Esophagus squamous epithelium (tissue), 5 donors: ENCODE results near the gene VSIG2. TPM values are rescaled to one million over a fixed set of nuclear protein-coding genes. Genes with fewer than 3 reads are reported as not detected.

Source experiments
- DNase-seq: peaks from one replicate; lab custom pipeline; 2025; lab: John Stamatoyannopoulos, UW
- H3K27ac ChIP-seq, 4 donors: fragments of 200-600 bp; sonication (generic); one replicate each; pipeline ENCODE4 v1.5.1; 2016 to 2019; ENCODE audit warnings: mild to moderate bottlenecking in 1 of 4
- H3K27me3 ChIP-seq, 4 donors: fragments of 200-600 bp; sonication (generic); 1 replicate in 3 of 4; 2 replicates in 1 of 4; pipeline versions ENCODE4 v1.5.1 to v1.6.0; 2017 to 2021; ENCODE audit warnings: antibody characterized with exemption in 1 of 4
- H3K36me3 ChIP-seq, 3 donors: fragments of 200-600 bp; sonication (generic); one replicate each; pipeline ENCODE4 v1.5.1; 2016 to 2019
- H3K4me1 ChIP-seq, 3 donors: fragments of 200-600 bp; sonication (generic); one replicate each; pipeline ENCODE4 v1.5.1; 2017 to 2019
- H3K4me3 ChIP-seq, 4 donors: fragments of 200-600 bp; sonication (generic); 1 replicate in 3 of 4; 2 replicates in 1 of 4; pipeline ENCODE4 v1.5.1; 2016 to 2019; ENCODE audit warnings: mild to moderate bottlenecking in 2 of 4, moderate library complexity in 1 of 4
- H3K9me3 ChIP-seq, 3 donors: fragments of 200-600 bp; sonication (generic); one replicate each; pipeline ENCODE4 v1.5.1; 2016 to 2019
- CTCF ChIP-seq, 6 experiments: fragments of 450-650 bp in 4 of 6; fragments of 200-600 bp in 2 of 6; sonication (generic) in 2 of 6; IDR thresholded peaks; one replicate each; pipeline ENCODE4 v1.5.1; 2016 to 2019; ENCODE audit warnings: antibody characterized with exemption in 6 of 6, mild to moderate bottlenecking in 4 of 6, moderate library complexity in 4 of 6
- POLR2A ChIP-seq, 4 donors: fragments of 450-650 bp; IDR thresholded peaks; one replicate each; pipeline ENCODE4 v1.6.1; 2017; ENCODE audit warnings: antibody characterized with exemption in 4 of 4, mild to moderate bottlenecking in 4 of 4, moderate library complexity in 3 of 4
- WGBS, 2 donors: methylation state at CpG; one replicate each; pipeline ENCODE4 v1.1.5; 2018; 5-methylcytosine and 5-hydroxymethylcytosine counted together
- intact Hi-C: fragments of 100-400 bp; cut with DNase I; formaldehyde crosslinking; loops from one replicate; pipeline ENCODE4 v1.15.0; 2022
- total RNA-seq, 4 donors: library from RNA; depleted of rRNA; stranded (reverse); fragments of >200 nt; gene quantifications; one replicate each; pipeline ENCODE4 v1.1.0, GENCODE V29; 2016
- donor health status: DM: yes; HTN: yes; CAD: no.

Gene VSIG2
- total RNA-seq, 4 donors from 2014 or later, result 5.1 to 10.2 (median 7.6) TPM

- H3K27me3 ChIP-seq, result peaks cover 6 to 56% (median 20%) of the 10 kb centered on the region in 4 donors
- 2% methylated on average over 14 of the region's 45 CpGs; no CpG with 5 or more reads in 1 of the 2 donors for WGBS, 2 donors
- no peaks in the 10 kb centered on the region for H3K9me3 ChIP-seq
- H3K36me3 ChIP-seq, result peaks cover 0 to 31% (median 0%) of the 10 kb centered on the region in 3 donors
- H3K4me3 ChIP-seq, result peak overlapping the region; percentile 32 to 77 (median 55)
- H3K4me1 ChIP-seq, result peaks cover 28 to 63% (median 34%) of the 10 kb centered on the region in 3 donors
- DNase-seq, result no peak
- peak overlapping the region; percentile 43 to 91 (median 80) for H3K27ac ChIP-seq
- intact Hi-C loops, result loop anchor here (5.0 to 10.0 kb wide), 2 partner anchors 72 to 95 kb away; no protein-coding TSS in a partner anchor
- TF ChIP-seq CTCF (IDR thresholded peaks at IDR 0.05) (no peak), POLR2A (IDR thresholded peaks at IDR 0.05) (no peak)
These were observed 10.6 kb upstream of the VSIG2 start for GRCh38 chr11:124762624-124763155.

- WGBS, 2 donors, result 0% methylated on average over 5 to 19 of the region's 55 CpGs
These were observed 10.1 kb upstream of the VSIG2 start, which contains the start of gene ESAM for GRCh38 chr11:124762105-124762623. Gene ESAM, minus strand, starts transcription at chr11:124762290. Its CDS starts 136 bp downstream, at chr11:124762154.

GRCh38 chr11:124761301-124762104 lies 9.4 kb upstream of the VSIG2 start:
- Histone ChIP-seq H3K27me3 (peaks cover 6 to 68% (median 24%) of the 10 kb centered on the region in 4 donors), H3K27ac (peak overlapping the region; percentile 43 to 91 (median 84)), H3K4me1 (peaks cover 34 to 67% (median 34%) of the 10 kb centered on the region in 3 donors), H3K9me3 (no peaks in the 10 kb centered on the region), H3K36me3 (peaks cover 0 to 19% (median 0%) of the 10 kb centered on the region in 3 donors), H3K4me3 (peak overlapping the region; percentile 32 to 77 (median 55))
- 50 to 89% methylated on average over 1 to 2 of the region's 25 CpGs for WGBS, 2 donors
- intact Hi-C loops, result loop anchor here (5.0 to 10.0 kb wide), 2 partner anchors 73 to 94 kb away; no protein-coding TSS in a partner anchor
- TF ChIP-seq CTCF (IDR thresholded peaks at IDR 0.05) (no peak), POLR2A (IDR thresholded peaks at IDR 0.05) (no peak)
- DNase-seq, result no peak

More at GRCh38 chr11:124762105-124762623, 10.1 kb upstream of the VSIG2 start, which contains the start of gene ESAM:
- no peak for DNase-seq
- TF ChIP-seq POLR2A (IDR thresholded peaks at IDR 0.05), result peak in 1 of 4 donors; percentile 51
- TF ChIP-seq CTCF (IDR thresholded peaks at IDR 0.05), result no peak
- peaks cover 6 to 62% (median 23%) of the 10 kb centered on the region in 4 donors for H3K27me3 ChIP-seq
- H3K36me3 ChIP-seq, result peaks cover 0 to 26% (median 0%) of the 10 kb centered on the region in 3 donors
- H3K4me1 ChIP-seq, result peaks cover 33 to 64% (median 34%) of the 10 kb centered on the region in 3 donors
- H3K4me3 ChIP-seq, result peak within 1 kb of the TSS; percentile 32 to 77 (median 55)
- H3K9me3 ChIP-seq, result no peaks in the 10 kb centered on the region
- peak within 1 kb of the TSS; percentile 43 to 91 (median 84) for H3K27ac ChIP-seq
- intact Hi-C loops, result loop anchor here (5.0 to 10.0 kb wide), 2 partner anchors 73 to 95 kb away; no protein-coding TSS in a partner anchor

GRCh38 chr11:124760806-124761205 lies 8.8 kb upstream of the VSIG2 start:
- peak overlapping the region; percentile 43 to 91 (median 84) for H3K27ac ChIP-seq
- H3K27me3 ChIP-seq, result peaks cover 6 to 75% (median 24%) of the 10 kb centered on the region in 4 donors
- H3K9me3 ChIP-seq, result no peaks in the 10 kb centered on the region
- intact Hi-C loops, result loop anchor here (5.0 to 10.0 kb wide), 2 partner anchors 74 to 94 kb away; no protein-coding TSS in a partner anchor
- TF ChIP-seq CTCF (IDR thresholded peaks at IDR 0.05) (no peak), POLR2A (IDR thresholded peaks at IDR 0.05) (no peak)
- peak overlapping the region; percentile 32 to 77 (median 55) for H3K4me3 ChIP-seq
- H3K4me1 ChIP-seq, result peaks cover 34 to 73% (median 34%) of the 10 kb centered on the region in 3 donors
- 63 to 66% methylated on average over 3 of the region's 3 CpGs for WGBS, 2 donors
- H3K36me3 ChIP-seq, result peaks cover 0 to 12% (median 0%) of the 10 kb centered on the region in 3 donors
- no peak for DNase-seq
